ENCODE measurements around the gene CCN2. TPM values are rescaled to one million over a fixed set of nuclear protein-coding genes. Genes with fewer than 3 reads are reported as not detected.
A peak's percentile ranks its signal among the peaks of the same experiment; 100 is the strongest.
"Not testable (repeated sequence)": the region's sequence is repeated elsewhere in the genome, so short reads cannot be mapped to it uniquely, and the experiment has no call there.

The CCN2 gene
- total and polyA plus RNA-seq, 2 of the 8 experiments (the other 6 are each of a cell fraction or from before 2014, with no cell fraction given) = 25.0 to 107 TPM

DNA sequence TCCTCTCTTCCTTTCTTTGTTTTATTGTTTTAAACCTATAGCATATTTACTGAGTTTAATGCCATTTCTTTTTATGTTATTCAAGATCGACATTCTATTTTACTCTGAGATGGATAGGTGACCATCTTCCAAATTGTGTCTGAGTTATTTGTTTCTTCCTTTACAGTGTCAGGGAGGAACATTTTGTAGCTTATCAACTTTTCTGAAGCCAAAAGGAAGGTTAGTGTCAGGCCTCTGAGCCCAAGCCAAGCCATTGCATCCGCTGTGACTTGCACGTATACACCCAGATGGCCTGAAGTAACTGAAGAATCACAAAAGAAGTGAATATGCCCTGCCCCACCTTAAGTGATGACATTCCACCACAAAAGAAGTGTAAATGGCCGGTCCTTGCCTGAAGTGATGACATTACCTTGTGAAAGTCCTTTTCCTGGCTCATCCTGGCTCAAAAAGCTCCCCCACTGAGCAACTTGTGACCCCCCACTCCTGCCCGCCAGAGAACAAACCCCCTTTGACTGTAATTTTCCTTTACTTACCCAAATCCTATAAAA, 49.8 kb downstream of the CCN2 start:
- H3K4me1 ChIP-seq (replicated peaks in 1 of 4; ENCODE audit: control insufficient read depth in 3 of 4, insufficient read depth in 4 of 4, low read length in 3 of 4); H2AFZ ChIP-seq (ENCODE audit: low read length); H2BK120ac ChIP-seq (replicated peaks; ENCODE audit: low read depth, low read length); H3K23me2 ChIP-seq (ENCODE audit: low read depth, low read length); H4K91ac ChIP-seq (replicated peaks; ENCODE audit: insufficient read length, low read length); H4K8ac ChIP-seq (ENCODE audit: extremely low read depth, insufficient read depth, low read length); H3K14ac ChIP-seq (ENCODE audit: insufficient read length); H3K79me1 ChIP-seq (ENCODE audit: low read depth, low read length); H3K56ac ChIP-seq (replicated peaks; ENCODE audit: insufficient read length, low read depth, low read length); H3K9ac ChIP-seq (replicated peaks in 1 of 4; ENCODE audit: extremely low read depth in 1 of 4, low read depth in 3 of 4, low read length in 3 of 4); H3K27ac ChIP-seq (ENCODE audit: low read depth, low read length); H2BK15ac ChIP-seq (ENCODE audit: low read length); H2BK20ac ChIP-seq (ENCODE audit: low read length); H4K20me1 ChIP-seq (replicated peaks in 1 of 2; ENCODE audit: control insufficient read depth in 1 of 2, insufficient read depth in 2 of 2, low read length in 2 of 2); H2BK12ac ChIP-seq (ENCODE audit: low read depth, low read length); H2AK5ac ChIP-seq (ENCODE audit: low read depth, low read length); H3K23ac ChIP-seq (ENCODE audit: insufficient read length); H4K5ac ChIP-seq (ENCODE audit: insufficient read length, low read depth, low read length); FAIRE-seq; H3K4ac ChIP-seq (replicated peaks; ENCODE audit: insufficient read length, low read depth, low read length); DNase-seq (ENCODE audit: low read depth in 1 of 2, low spot score in 2 of 2); H3K27me3 ChIP-seq (replicated peaks in 1 of 4; ENCODE audit: control insufficient read depth in 3 of 4, extremely low read depth in 1 of 4, insufficient read depth in 3 of 4, low read length in 3 of 4): not testable (repeated sequence)
- Histone ChIP-seq H3K9me3 (ENCODE audit: insufficient read depth in 2 of 2, low read depth in 1 of 2, low read length in 1 of 2) (peaks cover 24 to 29% of the 10 kb centered on the region in 2 experiments), H3K18ac (ENCODE audit: extremely low read depth, low read length) (peak overlapping the region; percentile 44; the same call in 1 of the 2 replicates), H3K4me3 (ENCODE audit: extremely low read depth in 1 of 4, insufficient read depth in 2 of 4, low read depth in 3 of 4, low read length in 4 of 4) (peak overlapping the region in 2 of 4 experiments; percentile 28 to 64; a peak in 4 of 8 replicates), H3K4me2 (ENCODE audit: insufficient read depth in 1 of 2, low read depth in 2 of 2, low read length in 2 of 2) (peak overlapping the region; percentile 8 to 68; a peak in 2 of 4 replicates), H2BK5ac (ENCODE audit: low read depth, low read length) (peak overlapping the region; percentile 83; the same call in 1 of the 2 replicates), H3K36me3 (ENCODE audit: control insufficient read depth in 2 of 4, insufficient read depth in 4 of 4, low read length in 3 of 4) (peaks cover 0 to 24% (median 8%) of the 10 kb centered on the region in 4 experiments; a peak in 3 of 8 replicates), H3K79me2 (ENCODE audit: control insufficient read depth in 1 of 2, insufficient read depth in 2 of 2, low read length in 2 of 2) (peaks cover 0 to 31% of the 10 kb centered on the region in 2 experiments; a peak in 2 of 4 replicates)
- CTCF ChIA-PET (ENCODE audit: partially characterized antibody) = interaction anchor here (1.1 to 1.2 kb wide), 2 partner anchors 8 to 84 kb away, joined by 3 read pairs; no protein-coding TSS in a partner anchor
- POLR2A ChIA-PET (ENCODE audit: partially characterized antibody) = interaction anchor here (0.8 to 1.5 kb wide), 5 partner anchors 9 to 88 kb away, joined by 3 to 7 read pairs (median 3); no protein-coding TSS in a partner anchor
- 0 out of 3 replicates have a peak, but pooled peaks of 1 of the 2 experiments have one; percentile 8 for TF ChIP-seq POLR2A (IDR thresholded peaks at IDR 0.05; ENCODE audit: control extremely low read depth in 1 of 2, low read depth in 2 of 2, low read length in 2 of 2)
- 16% methylated on average over 4 of the region's 5 CpGs; no CpG with 5 or more reads in 1 of the 2 experiments for WGBS, 2 experiments (ENCODE audit: extremely low coverage in 1 of 2, insufficient coverage in 1 of 2, insufficient read length in 1 of 2, insufficient replicate concordance in 2 of 2, low coverage in 1 of 2, low lambda C conversion rate in 2 of 2, missing lambda C conversion rate in 1 of 2)
